HG03159 (cell line): ENCODE data around the gene PLEK2.

Source experiments
- ATAC-seq: cut with Tn5 transposase; IDR thresholded peaks from one replicate; pipeline ENCODE4 v1.9.1; 2021; ENCODE audit warnings: mild to moderate bottlenecking, moderate library complexity; ENCODE audit not compliant: unreplicated experiment

Gene PLEK2

GRCh38 chr14:67405771-67406170 lies 6.2 kb downstream of the PLEK2 start:
- no peak for ATAC-seq

GRCh38 chr14:67400434-67400833 lies 11.5 kb downstream of the PLEK2 start:
- ATAC-seq, result no peak

- ATAC-seq, result no peak
Observed at GRCh38 chr14:67397536-67397935, 14.4 kb downstream of the PLEK2 start.

- no peak for ATAC-seq
Observed at GRCh38 chr14:67396381-67396970, 15.5 kb downstream of the PLEK2 start.

- no peak for ATAC-seq
Observed at GRCh38 chr14:67395876-67396189, 16.1 kb downstream of the PLEK2 start.

GRCh38 chr14:67395086-67395875 lies 16.7 kb downstream of the PLEK2 start:
- no peak for ATAC-seq

- ATAC-seq, result no peak
Observed at GRCh38 chr14:67393689-67394088, 18.3 kb downstream of the PLEK2 start.

- ATAC-seq, result no peak
Observed at GRCh38 chr14:67392800-67393199, 19.2 kb downstream of the PLEK2 start.

GRCh38 chr14:67392123-67392522 lies 19.8 kb downstream of the PLEK2 start:
- ATAC-seq, result no peak

GRCh38 chr14:67391268-67391667 lies 20.7 kb downstream of the PLEK2 start:
- no peak for ATAC-seq

- ATAC-seq, result no peak
Observed at GRCh38 chr14:67389811-67390534, 22.0 kb downstream of the PLEK2 start.

GRCh38 chr14:67389275-67389674 lies 22.7 kb downstream of the PLEK2 start:
- ATAC-seq, result no peak

GRCh38 chr14:67387195-67387594 lies 24.8 kb downstream of the PLEK2 start:
- no peak for ATAC-seq

- ATAC-seq, result no peak
Observed at GRCh38 chr14:67385618-67386017, 26.3 kb downstream of the PLEK2 start.

GRCh38 chr14:67385120-67385519 lies 26.8 kb downstream of the PLEK2 start:
- ATAC-seq, result no peak

GRCh38 chr14:67377916-67378315 lies 34.0 kb downstream of the PLEK2 start:
- ATAC-seq, result no peak

- ATAC-seq, result no peak
Observed at GRCh38 chr14:67373347-67373746, 38.6 kb downstream of the PLEK2 start.

GRCh38 chr14:67372833-67373232 lies 39.1 kb downstream of the PLEK2 start:
- no peak for ATAC-seq

GRCh38 chr14:67371247-67372148 lies 40.5 kb downstream of the PLEK2 start:
- no peak for ATAC-seq

GRCh38 chr14:67370830-67371229 lies 41.1 kb downstream of the PLEK2 start:
- ATAC-seq, result no peak

- ATAC-seq, result no peak
Observed at GRCh38 chr14:67365476-67365875, 46.5 kb downstream of the PLEK2 start.
